Glomerular visceral epithelial cell (primary cell): Measurements from ENCODE around the gene LCMT2.
A peak's percentile ranks its signal among the peaks of the same experiment; 100 is the strongest.

ENCODE experiments used
- DNase-seq: peaks from one replicate; pipeline ENCODE4 v3.0.0-alpha.2; 2016; ENCODE audit errors: extremely low spot score

The LCMT2 gene

GRCh38 chr15:43329960-43330779 is at the start of gene LCMT2:
LCMT2 (minus strand) TSS chr15:43330573; CDS start chr15:43330489, 84 bp downstream.
- peak; percentile 94 for DNase-seq

- DNase-seq: no peak
These were observed 48.2 kb upstream of the LCMT2 start for GRCh38 chr15:43378601-43379000.

GRCh38 chr15:43376017-43376705 is 45.8 kb upstream of the LCMT2 start:
- DNase-seq: peak; percentile 26

GRCh38 chr15:43370975-43371974 is 40.9 kb upstream of the LCMT2 start, which contains the start of the genes TUBGCP4 and ZSCAN29:
TUBGCP4 (plus strand) TSS chr15:43371101; CDS start chr15:43371355, 254 bp downstream.
ZSCAN29 (minus strand) TSS chr15:43371043; CDS start chr15:43369913, 1,130 bp downstream.
- DNase-seq: peak; percentile 86

GRCh38 chr15:43370310-43370974 is 40.1 kb upstream of the LCMT2 start:
- DNase-seq: peak; percentile 33

GRCh38 chr15:43361313-43361903 is 31.0 kb upstream of the LCMT2 start:
- DNase-seq: no peak

GRCh38 chr15:43360821-43361220 is 30.4 kb upstream of the LCMT2 start:
- DNase-seq: no peak

- no peak for DNase-seq
These were observed 22.5 kb upstream of the LCMT2 start for GRCh38 chr15:43352693-43353382.

- no peak for DNase-seq
These were observed 16.7 kb upstream of the LCMT2 start for GRCh38 chr15:43347114-43347513.

GRCh38 chr15:43346305-43346704 is 15.9 kb upstream of the LCMT2 start:
- no peak for DNase-seq

GRCh38 chr15:43330780-43331087 is 361 bp upstream of the LCMT2 start:
- no peak for DNase-seq

- DNase-seq: no peak
These were observed 985 bp downstream of the LCMT2 start for GRCh38 chr15:43329217-43329959.

GRCh38 chr15:43325039-43325684 is 5.2 kb downstream of the LCMT2 start:
- DNase-seq: no peak

- DNase-seq: no peak
These were observed 11.2 kb downstream of the LCMT2 start for GRCh38 chr15:43318990-43319771.

- DNase-seq: peak; percentile 21
These were observed 12.7 kb downstream of the LCMT2 start for GRCh38 chr15:43317566-43318184.

- no peak for DNase-seq
These were observed 13.4 kb downstream of the LCMT2 start for GRCh38 chr15:43316971-43317346.

- DNase-seq: peak; percentile 25
These were observed 14.1 kb downstream of the LCMT2 start for GRCh38 chr15:43316016-43316970.
